ENCODE data around the gene VSIG10L2.
A peak's percentile ranks its signal among the peaks of the same experiment; 100 is the strongest.

The VSIG10L2 gene

DNA sequence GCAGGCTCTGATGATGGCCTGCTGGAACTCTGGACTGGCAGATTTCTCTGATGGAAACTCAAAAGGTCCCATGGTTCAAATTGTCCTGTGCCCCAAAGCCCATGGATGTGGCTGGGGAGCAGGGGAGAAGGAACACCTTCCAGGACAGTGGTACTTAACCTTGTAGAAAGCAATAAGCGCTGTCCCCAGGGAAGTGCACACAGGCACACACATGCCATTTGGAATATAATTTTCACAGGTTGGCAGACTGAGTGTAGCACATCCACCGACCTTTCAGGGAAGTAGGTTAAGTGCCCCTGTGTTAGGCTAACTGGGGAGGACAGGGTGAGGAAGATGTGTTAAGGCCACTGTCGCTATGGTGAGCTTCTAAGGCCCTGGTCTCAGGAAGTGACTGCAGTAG lies 23.7 kb upstream of the VSIG10L2 start:
- peaks cover 30% of the 10 kb centered on the region for H3K27me3 Mint-ChIP-seq
- no peak overlapping the region for H3K4me3 Mint-ChIP-seq
- no peaks in the 10 kb centered on the region for H3K9me3 Mint-ChIP-seq
- no peaks in the 10 kb centered on the region for H3K4me1 Mint-ChIP-seq
- H3K27ac Mint-ChIP-seq, result no peak overlapping the region
- CTCF ChIA-PET, result interaction anchor here (0.9 to 3.4 kb wide), 5 partner anchors 19 to 279 kb away, joined by 3 to 11 read pairs (median 3); partner anchors contain the start of gene PUS3
- no peaks in the 10 kb centered on the region for H3K36me3 Mint-ChIP-seq
- DNase-seq, result no peak

GRCh38 chr11:125923012-125923579 lies 22.7 kb upstream of the VSIG10L2 start:
- peak; percentile 74 for DNase-seq
- H3K9me3 Mint-ChIP-seq, result no peaks in the 10 kb centered on the region
- no peak overlapping the region for H3K4me3 Mint-ChIP-seq
- H3K36me3 Mint-ChIP-seq, result no peaks in the 10 kb centered on the region
- H3K27me3 Mint-ChIP-seq, result peaks cover 30% of the 10 kb centered on the region
- H3K27ac Mint-ChIP-seq, result no peak overlapping the region
- CTCF ChIA-PET, result interaction anchor here (0.6 to 4.2 kb wide), 5 partner anchors 17 to 275 kb away, joined by 3 to 38 read pairs (median 3); partner anchors contain the start of gene PUS3
- no peaks in the 10 kb centered on the region for H3K4me1 Mint-ChIP-seq

DNA sequence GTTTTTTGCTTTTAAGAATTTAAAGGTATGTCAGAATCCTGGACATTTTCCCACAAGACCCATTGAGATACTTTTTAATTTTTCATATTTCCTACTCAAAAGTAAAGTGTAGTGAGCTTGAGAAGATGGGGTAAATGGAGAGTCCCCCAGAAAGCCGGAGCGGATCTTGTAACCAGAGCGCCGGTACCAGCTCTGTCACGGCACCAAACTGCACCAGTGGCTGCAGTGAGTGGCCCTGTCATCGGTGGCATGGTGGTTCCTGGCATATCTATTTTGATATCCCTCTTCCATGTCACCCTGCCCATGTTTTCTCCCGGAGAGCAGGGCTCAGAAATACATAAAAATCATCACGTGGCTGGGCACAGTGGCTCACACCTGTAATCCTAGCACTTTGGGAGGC lies 22.2 kb upstream of the VSIG10L2 start:
- Mint-ChIP-seq H3K36me3 (no peaks in the 10 kb centered on the region), H3K4me3 (no peak overlapping the region), H3K4me1 (no peaks in the 10 kb centered on the region), H3K27ac (no peak overlapping the region), H3K9me3 (no peaks in the 10 kb centered on the region), H3K27me3 (peaks cover 26% of the 10 kb centered on the region)
- CTCF ChIA-PET, result interaction anchor here (3.4 to 4.2 kb wide), 2 partner anchors 269 to 274 kb away, joined by 11 to 38 read pairs; no protein-coding TSS in a partner anchor
- DNase-seq, result no peak

DNA sequence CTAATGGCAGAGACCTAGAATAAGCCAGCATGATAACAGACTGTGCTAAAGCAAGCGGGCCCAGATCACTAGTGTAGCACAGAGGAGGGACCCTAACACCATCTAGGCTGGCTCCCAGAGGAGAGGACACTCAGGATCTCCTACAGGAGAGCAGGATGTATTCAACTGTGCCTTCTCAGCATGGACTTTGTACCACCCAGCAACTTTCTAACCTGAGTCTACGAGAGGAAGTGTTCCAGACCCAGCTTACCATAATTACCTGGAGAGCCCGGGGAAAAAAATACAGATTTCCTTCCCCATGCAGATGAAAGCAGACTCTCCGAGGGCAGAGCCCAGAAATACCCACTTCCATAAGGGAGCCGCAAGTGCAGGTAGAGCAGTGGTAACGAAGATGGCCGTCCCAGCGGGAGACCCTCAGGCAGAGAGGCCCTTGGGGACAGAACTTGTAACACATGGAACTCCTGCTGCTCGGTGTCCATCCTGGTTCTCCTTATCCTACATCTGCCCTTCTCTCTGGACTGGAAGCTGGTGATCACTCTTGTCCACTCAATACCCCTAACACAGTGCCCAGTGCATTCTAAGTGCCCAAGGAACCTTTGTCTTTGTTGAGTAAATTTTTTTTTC lies 21.3 kb upstream of the VSIG10L2 start:
- no peaks in the 10 kb centered on the region for H3K36me3 Mint-ChIP-seq
- CTCF ChIA-PET, result interaction anchor here (1.2 to 4.2 kb wide), 4 partner anchors 13 to 273 kb away, joined by 3 to 38 read pairs (median 8); no protein-coding TSS in a partner anchor
- DNase-seq, result no peak
- H3K27ac Mint-ChIP-seq, result no peak overlapping the region
- no peaks in the 10 kb centered on the region for H3K9me3 Mint-ChIP-seq
- H3K4me3 Mint-ChIP-seq, result no peak overlapping the region
- H3K4me1 Mint-ChIP-seq, result no peaks in the 10 kb centered on the region
- peaks cover 26% of the 10 kb centered on the region for H3K27me3 Mint-ChIP-seq

GRCh38 chr11:125925247-125925740 lies 20.6 kb upstream of the VSIG10L2 start:
- no peak overlapping the region for H3K27ac Mint-ChIP-seq
- CTCF ChIA-PET, result interaction anchor here (1.0 to 4.2 kb wide), 5 partner anchors 12 to 270 kb away, joined by 3 to 38 read pairs (median 4); no protein-coding TSS in a partner anchor

DNA sequence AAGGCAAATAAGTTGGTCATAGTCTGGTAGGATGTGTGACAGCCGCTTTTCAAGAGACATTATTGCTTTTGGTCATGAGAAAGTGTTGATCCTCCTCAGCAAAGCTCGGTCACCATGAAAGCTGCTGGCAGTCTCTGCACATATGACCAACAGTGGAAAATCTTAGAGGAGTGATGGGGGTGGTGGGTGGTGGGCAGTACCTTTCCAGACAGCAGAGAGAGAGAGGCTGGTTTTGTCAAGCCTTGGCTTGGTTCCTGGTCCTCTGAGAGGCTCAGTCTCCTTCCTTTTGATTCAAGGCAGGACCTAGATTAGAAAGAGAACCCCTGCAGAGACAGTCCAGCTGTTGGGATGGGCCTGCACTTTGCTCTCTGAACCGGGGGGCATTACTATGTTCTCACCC lies 20.0 kb upstream of the VSIG10L2 start:
- H3K36me3 Mint-ChIP-seq, result no peaks in the 10 kb centered on the region
- no peak for DNase-seq
- no peaks in the 10 kb centered on the region for H3K9me3 Mint-ChIP-seq
- H3K27me3 Mint-ChIP-seq, result peaks cover 29% of the 10 kb centered on the region
- CTCF ChIA-PET, result interaction anchor here (1.0 to 4.2 kb wide), 5 partner anchors 11 to 269 kb away, joined by 3 to 38 read pairs (median 4); no protein-coding TSS in a partner anchor
- H3K27ac Mint-ChIP-seq, result no peak overlapping the region
- H3K4me3 Mint-ChIP-seq, result no peak overlapping the region
- no peaks in the 10 kb centered on the region for H3K4me1 Mint-ChIP-seq

More at GRCh38 chr11:125925247-125925740, 20.6 kb upstream of the VSIG10L2 start:
- Mint-ChIP-seq H3K36me3 (no peaks in the 10 kb centered on the region), H3K27me3 (peaks cover 33% of the 10 kb centered on the region), H3K4me3 (no peak overlapping the region), H3K4me1 (no peaks in the 10 kb centered on the region), H3K9me3 (no peaks in the 10 kb centered on the region)
- no peak for DNase-seq

GRCh38 chr11:125926682-125927081 lies 19.2 kb upstream of the VSIG10L2 start:
- no peaks in the 10 kb centered on the region for H3K9me3 Mint-ChIP-seq
- CTCF ChIA-PET, result interaction anchor here (1.0 to 4.2 kb wide), 2 partner anchors 266 to 267 kb away, joined by 3 to 38 read pairs; no protein-coding TSS in a partner anchor
- H3K4me1 Mint-ChIP-seq, result no peaks in the 10 kb centered on the region
- no peak overlapping the region for H3K4me3 Mint-ChIP-seq
- no peak overlapping the region for H3K27ac Mint-ChIP-seq
- no peaks in the 10 kb centered on the region for H3K36me3 Mint-ChIP-seq
- no peak for DNase-seq
- H3K27me3 Mint-ChIP-seq, result peaks cover 31% of the 10 kb centered on the region

- Mint-ChIP-seq H3K9me3 (no peaks in the 10 kb centered on the region), H3K27me3 (peaks cover 37% of the 10 kb centered on the region), H3K4me3 (no peak overlapping the region), H3K27ac (no peak overlapping the region), H3K36me3 (no peaks in the 10 kb centered on the region), H3K4me1 (no peaks in the 10 kb centered on the region)
- no peak for DNase-seq
- CTCF ChIA-PET, result interaction anchor here (0.8 kb wide), 1 partner anchor 13 kb away, joined by 3 read pairs; no protein-coding TSS in a partner anchor
These were observed 16.3 kb upstream of the VSIG10L2 start for GRCh38 chr11:125929445-125930075.

DNA sequence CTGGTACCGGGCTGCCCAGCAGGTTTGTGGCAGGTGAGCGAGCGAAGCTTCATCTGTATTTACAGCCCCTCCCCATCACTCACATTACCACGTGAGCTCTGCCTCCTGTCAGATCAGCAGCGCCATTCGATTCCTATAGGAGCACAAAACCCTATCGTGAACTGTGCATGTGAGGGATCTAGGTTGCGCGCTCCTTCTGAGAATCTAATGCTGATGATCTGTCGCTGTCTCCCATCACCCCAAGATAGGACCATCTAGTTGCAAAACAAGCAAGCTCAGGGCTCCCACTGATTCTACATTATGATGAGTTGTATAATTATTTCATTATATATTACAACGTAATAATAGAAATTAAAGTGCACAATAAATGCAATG lies 15.8 kb upstream of the VSIG10L2 start:
- H3K27me3 Mint-ChIP-seq, result peaks cover 32% of the 10 kb centered on the region
- DNase-seq, result no peak
- H3K27ac Mint-ChIP-seq, result no peak overlapping the region
- H3K9me3 Mint-ChIP-seq, result no peaks in the 10 kb centered on the region
- no peaks in the 10 kb centered on the region for H3K4me1 Mint-ChIP-seq
- CTCF ChIA-PET, result interaction anchor here (0.8 kb wide), 1 partner anchor 13 kb away, joined by 3 read pairs; no protein-coding TSS in a partner anchor
- H3K4me3 Mint-ChIP-seq, result no peak overlapping the region
- H3K36me3 Mint-ChIP-seq, result no peaks in the 10 kb centered on the region

- CTCF ChIA-PET, result no interaction called here
- H3K27ac Mint-ChIP-seq, result no peak overlapping the region
- no peaks in the 10 kb centered on the region for H3K36me3 Mint-ChIP-seq
These were observed 14.7 kb upstream of the VSIG10L2 start for GRCh38 chr11:125931116-125931515.

GRCh38 chr11:125931668-125932067 lies 14.2 kb upstream of the VSIG10L2 start:
- H3K36me3 Mint-ChIP-seq, result no peaks in the 10 kb centered on the region
- CTCF ChIA-PET, result no interaction called here
- H3K4me1 Mint-ChIP-seq, result no peaks in the 10 kb centered on the region
- peaks cover 22% of the 10 kb centered on the region for H3K27me3 Mint-ChIP-seq
- no peak for DNase-seq
- no peaks in the 10 kb centered on the region for H3K9me3 Mint-ChIP-seq
- no peak overlapping the region for H3K27ac Mint-ChIP-seq
- H3K4me3 Mint-ChIP-seq, result no peak overlapping the region

More at GRCh38 chr11:125931116-125931515, 14.7 kb upstream of the VSIG10L2 start:
- Mint-ChIP-seq H3K4me1 (no peaks in the 10 kb centered on the region), H3K4me3 (no peak overlapping the region), H3K27me3 (peaks cover 24% of the 10 kb centered on the region), H3K9me3 (no peaks in the 10 kb centered on the region)
- DNase-seq, result no peak

- no peak for DNase-seq
- CTCF ChIA-PET, result no interaction called here
- Mint-ChIP-seq H3K4me3 (no peak overlapping the region), H3K4me1 (no peaks in the 10 kb centered on the region), H3K36me3 (no peaks in the 10 kb centered on the region), H3K27me3 (peaks cover 18% of the 10 kb centered on the region), H3K27ac (no peak overlapping the region), H3K9me3 (no peaks in the 10 kb centered on the region)
These were observed 13.5 kb upstream of the VSIG10L2 start for GRCh38 chr11:125932301-125932700.

GRCh38 chr11:125933030-125933813 lies 12.6 kb upstream of the VSIG10L2 start:
- no peaks in the 10 kb centered on the region for H3K9me3 Mint-ChIP-seq
- no peak for DNase-seq
- H3K36me3 Mint-ChIP-seq, result no peaks in the 10 kb centered on the region
- no peak overlapping the region for H3K27ac Mint-ChIP-seq
- H3K4me1 Mint-ChIP-seq, result peaks cover 6% of the 10 kb centered on the region
- H3K4me3 Mint-ChIP-seq, result no peak overlapping the region
- CTCF ChIA-PET, result no interaction called here
- peaks cover 18% of the 10 kb centered on the region for H3K27me3 Mint-ChIP-seq

GRCh38 chr11:125934473-125934872 lies 11.4 kb upstream of the VSIG10L2 start:
- no peak overlapping the region for H3K4me3 Mint-ChIP-seq
- no peak for DNase-seq
- H3K9me3 Mint-ChIP-seq, result no peaks in the 10 kb centered on the region
- H3K27me3 Mint-ChIP-seq, result peaks cover 15% of the 10 kb centered on the region
- no peaks in the 10 kb centered on the region for H3K36me3 Mint-ChIP-seq
- no peak overlapping the region for H3K27ac Mint-ChIP-seq
- CTCF ChIA-PET, result no interaction called here
- H3K4me1 Mint-ChIP-seq, result peaks cover 14% of the 10 kb centered on the region

Measured in activated naive CD4-positive, alpha-beta T cell treated with anti-CD3 and anti-CD28 coated beads, Interleukin-2, amount 10 ng/mL, durations not matched to agents 7 days and 5 days (primary cell).